SK-N-MC (cell line): Measurements from ENCODE around the gene GJA1.
A peak's percentile ranks its signal among the peaks of the same experiment; 100 is the strongest.
"Not testable (repeated sequence)": the region's sequence is repeated elsewhere in the genome, so short reads cannot be mapped to it uniquely, and the experiment has no call there.

Experiments used
- DNase-seq: peaks from one replicate; pipeline ENCODE4 v3.0.0-alpha.2; 2011; ENCODE audit warnings: low read depth, low spot score
- H3K27ac ChIP-seq: fragments of 200-600 bp; sonication (generic); 2 replicates; pipeline ENCODE4 v1.5.1; 2016; ENCODE audit warnings: mixed run types
- H3K36me3 ChIP-seq: fragments of 200-600 bp; sonication (generic); 2 replicates; pipeline ENCODE4 v1.6.1; 2017; ENCODE audit warnings: antibody characterized with exemption, low read length, mixed read lengths; ENCODE audit not compliant: insufficient read depth
- H3K4me3 ChIP-seq: fragments of 200-600 bp; sonication (generic); 2 replicates; pipeline ENCODE4 v1.5.1; 2016
- H3K9ac ChIP-seq: fragments of 200-600 bp; sonication (generic); 2 replicates; pipeline ENCODE4 v1.8.0; 2017; ENCODE audit warnings: mixed run types, mixed read lengths; ENCODE audit not compliant: insufficient read length
- H3K9me3 ChIP-seq: fragments of 200-600 bp; sonication (generic); 2 replicates; pipeline ENCODE4 v1.6.1; 2017; ENCODE audit warnings: low read depth, mild to moderate bottlenecking, antibody characterized with exemption, low read length, moderate library complexity, mixed read lengths
- EZH2 ChIP-seq: fragments of 200-600 bp; sonication (generic); IDR thresholded peaks from one replicate; pipeline ENCODE4 v1.6.1; 2017; ENCODE audit warnings: antibody characterized with exemption
- FOXP2 ChIP-seq: optimal IDR thresholded peaks from 2 replicates; pipeline ENCODE3; 2011; ENCODE audit warnings: mild to moderate bottlenecking, moderate library complexity; ENCODE audit not compliant: insufficient read depth; ENCODE audit errors: extremely low read length, control extremely low read depth
- POLR2AphosphoS5 ChIP-seq: IDR thresholded peaks from 2 replicates; pipeline ENCODE4 v1.6.1; 2012; ENCODE audit warnings: mild to moderate bottlenecking, low read depth, low read length, borderline replicate concordance

GJA1 gene

DNA sequence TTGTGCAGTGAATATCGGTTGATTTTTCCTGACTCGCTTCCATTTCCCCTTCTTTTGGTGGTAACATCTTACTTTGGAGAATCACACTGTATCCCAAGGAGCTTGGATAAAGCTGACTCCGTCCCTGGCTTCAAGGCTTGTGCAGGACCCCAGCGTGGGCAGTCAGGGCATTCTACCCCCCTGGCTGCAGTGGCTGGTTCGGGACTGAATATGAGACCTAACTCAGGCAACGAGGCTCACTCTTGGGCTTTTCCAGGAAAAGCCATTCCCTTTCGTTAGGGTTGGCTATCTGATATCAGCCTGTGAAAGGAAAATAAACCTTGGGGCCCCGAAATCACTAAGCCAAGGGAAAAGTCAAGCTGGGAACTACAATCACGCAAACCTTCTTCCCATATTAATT lies 30.1 kb upstream of the GJA1 start:
- Histone ChIP-seq H3K9me3 (no peaks in the 10 kb centered on the region), H3K9ac (no peak overlapping the region), H3K4me3 (no peak overlapping the region), H3K27ac (no peak overlapping the region), H3K36me3 (no peaks in the 10 kb centered on the region)
- no peak for TF ChIP-seq EZH2
- TF ChIP-seq POLR2AphosphoS5, result no peak
- no peak for TF ChIP-seq FOXP2
- DNase-seq, result no peak

DNA sequence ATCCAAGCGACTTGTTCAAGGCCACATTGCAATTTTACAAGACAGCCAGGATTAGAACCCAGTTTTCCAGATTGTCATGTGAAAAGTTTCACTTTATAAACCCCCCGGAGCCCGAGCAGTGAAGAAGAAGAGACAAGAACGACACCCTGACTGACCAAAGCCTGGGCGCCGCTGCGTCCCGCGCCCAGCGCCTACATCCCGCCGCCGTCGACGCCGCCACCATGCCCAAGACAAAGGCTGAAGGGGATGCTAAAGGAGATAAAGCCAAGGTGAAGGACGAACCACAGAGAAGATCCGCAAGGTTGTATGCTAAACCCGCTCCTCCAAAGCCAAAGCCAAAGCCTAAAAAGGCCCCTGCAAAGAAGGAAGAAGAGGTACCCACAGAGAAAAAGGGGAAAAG lies 27.1 kb upstream of the GJA1 start:
- TF ChIP-seq FOXP2 (no peak), EZH2 (no peak), POLR2AphosphoS5 (no peak)
- no peak for DNase-seq
- H3K27ac ChIP-seq, result no peak overlapping the region

DNA sequence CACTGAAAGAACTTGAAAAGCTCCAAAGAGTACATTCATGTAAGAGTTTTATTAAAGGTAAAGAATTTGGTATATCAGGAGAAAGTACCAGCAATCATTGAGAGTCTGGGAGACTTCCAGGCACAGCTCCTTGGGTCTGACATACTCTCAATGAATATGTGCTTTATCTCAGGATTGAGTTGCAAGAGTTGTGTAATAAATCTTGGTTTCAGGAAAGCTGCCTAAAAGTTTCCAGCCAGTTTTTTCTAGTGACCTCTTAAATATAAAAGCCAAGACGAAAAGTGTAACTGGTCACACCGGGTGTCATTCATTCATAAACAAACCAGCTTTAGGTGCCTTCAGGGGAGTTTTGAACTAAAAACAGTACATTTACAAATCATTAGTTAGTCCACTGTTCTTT lies 21.6 kb upstream of the GJA1 start:
- Histone ChIP-seq H3K4me3 (no peak overlapping the region), H3K27ac (no peak overlapping the region), H3K9ac (no peak overlapping the region), H3K36me3 (no peaks in the 10 kb centered on the region), H3K9me3 (no peaks in the 10 kb centered on the region)
- no peak for TF ChIP-seq POLR2AphosphoS5
- no peak for DNase-seq

More for the DNA sequence above, 27.1 kb upstream of the GJA1 start:
- H3K9ac ChIP-seq, result no peak overlapping the region
- no peaks in the 10 kb centered on the region for H3K9me3 ChIP-seq
- H3K36me3 ChIP-seq, result no peaks in the 10 kb centered on the region
- H3K4me3 ChIP-seq, result no peak overlapping the region

DNA sequence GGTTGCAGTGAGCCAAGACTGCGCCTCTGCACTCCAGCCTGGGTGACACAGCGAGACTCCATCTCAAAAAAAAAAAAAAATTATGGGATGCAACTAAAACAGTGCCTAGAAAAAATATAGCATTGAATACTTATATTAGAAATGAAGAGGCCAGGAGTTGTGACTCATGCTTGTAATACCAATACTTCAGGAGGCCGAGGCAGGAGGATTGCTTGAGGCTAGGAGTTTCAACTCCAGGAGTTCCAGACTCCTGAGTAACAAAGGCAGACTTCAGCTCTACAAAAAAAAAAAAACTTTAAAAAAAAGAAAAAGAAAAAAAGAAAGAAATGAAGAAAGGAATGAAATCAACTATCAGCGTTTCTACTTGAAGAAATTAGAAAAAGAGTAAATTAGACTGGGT lies 17.1 kb upstream of the GJA1 start:
- H3K27ac ChIP-seq, result no peak overlapping the region
- H3K4me3 ChIP-seq, result no peak overlapping the region
- no peaks in the 10 kb centered on the region for H3K9me3 ChIP-seq
- H3K9ac ChIP-seq, result no peak overlapping the region
- TF ChIP-seq POLR2AphosphoS5 (no peak), EZH2 (no peak), FOXP2 (no peak)
- no peaks in the 10 kb centered on the region for H3K36me3 ChIP-seq
- no peak for DNase-seq

DNA sequence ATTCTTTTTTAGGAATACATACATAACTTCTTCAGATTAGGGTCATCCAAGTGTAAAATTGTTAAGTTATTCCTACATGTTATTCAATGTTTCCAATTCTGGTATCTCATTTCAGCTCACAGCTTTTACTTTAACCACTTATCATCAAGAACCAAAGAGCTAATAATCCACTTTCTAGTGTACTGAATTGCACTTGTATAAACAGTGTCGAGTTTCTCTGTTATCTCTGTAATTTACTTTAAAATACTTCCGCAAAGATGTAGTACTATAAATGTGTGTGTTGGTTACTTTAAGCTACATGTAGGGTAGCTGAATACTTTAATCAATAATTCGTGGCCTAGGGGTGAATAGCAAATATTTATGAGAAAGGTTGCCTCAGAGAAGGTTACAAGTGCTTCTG lies 8.8 kb upstream of the GJA1 start:
- Histone ChIP-seq H3K9ac (no peak overlapping the region), H3K4me3 (no peak overlapping the region), H3K9me3 (no peaks in the 10 kb centered on the region), H3K27ac (no peak overlapping the region), H3K36me3 (no peaks in the 10 kb centered on the region)
- no peak for DNase-seq
- TF ChIP-seq EZH2, result no peak
- no peak for TF ChIP-seq POLR2AphosphoS5
- no peak for TF ChIP-seq FOXP2

DNA sequence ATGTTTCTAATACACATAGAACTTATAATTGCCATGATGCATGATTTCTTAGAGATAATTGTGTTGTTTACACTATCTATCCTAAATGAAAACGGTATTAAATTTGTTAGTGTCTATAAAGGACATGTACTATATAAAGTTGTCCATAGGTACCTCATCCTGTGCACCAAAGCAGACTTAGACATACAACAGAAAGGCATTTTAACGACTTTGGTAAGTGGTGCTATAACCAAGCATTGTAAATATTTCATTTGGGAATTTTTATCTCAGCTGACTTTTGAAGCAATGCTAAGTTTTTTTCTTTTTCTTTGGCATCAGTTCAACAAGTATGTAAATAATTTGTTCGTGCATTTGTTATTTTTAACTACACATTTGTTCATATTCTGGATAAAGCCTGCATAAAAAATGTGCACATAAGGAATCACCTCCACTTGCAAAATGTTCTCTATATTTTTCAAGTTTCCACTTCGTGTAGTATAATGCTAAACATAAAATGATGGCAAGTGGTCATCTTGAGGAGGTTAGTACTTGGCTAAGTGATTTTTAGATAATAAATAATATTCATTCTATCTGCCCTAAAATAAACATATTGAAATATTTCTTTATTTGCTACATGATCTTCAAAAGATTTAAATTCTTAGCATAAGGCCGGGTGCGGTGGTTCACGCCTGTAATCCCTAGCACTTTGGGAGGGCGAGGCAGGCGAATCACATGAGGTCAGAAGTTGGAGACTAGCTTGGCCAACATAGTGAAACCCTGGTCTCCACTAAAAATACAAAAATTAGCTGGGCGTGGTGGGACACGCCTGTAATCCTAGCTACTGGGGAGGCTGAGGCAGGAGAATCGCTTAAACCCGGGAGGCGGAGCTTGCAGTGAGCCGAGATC lies 6.3 kb upstream of the GJA1 start:
- no peak for DNase-seq
- peak overlapping the region; percentile 57; the same call in 1 of the 2 replicates for H3K27ac ChIP-seq
- no peaks in the 10 kb centered on the region for H3K36me3 ChIP-seq
- H3K4me3 ChIP-seq, result peak overlapping the region; percentile 37; the same call in 1 of the 2 replicates
- no peak for TF ChIP-seq FOXP2
- no peak for TF ChIP-seq POLR2AphosphoS5
- TF ChIP-seq EZH2, result no peak
- H3K9me3 ChIP-seq, result no peaks in the 10 kb centered on the region
- peak overlapping the region; percentile 20 for H3K9ac ChIP-seq

DNA sequence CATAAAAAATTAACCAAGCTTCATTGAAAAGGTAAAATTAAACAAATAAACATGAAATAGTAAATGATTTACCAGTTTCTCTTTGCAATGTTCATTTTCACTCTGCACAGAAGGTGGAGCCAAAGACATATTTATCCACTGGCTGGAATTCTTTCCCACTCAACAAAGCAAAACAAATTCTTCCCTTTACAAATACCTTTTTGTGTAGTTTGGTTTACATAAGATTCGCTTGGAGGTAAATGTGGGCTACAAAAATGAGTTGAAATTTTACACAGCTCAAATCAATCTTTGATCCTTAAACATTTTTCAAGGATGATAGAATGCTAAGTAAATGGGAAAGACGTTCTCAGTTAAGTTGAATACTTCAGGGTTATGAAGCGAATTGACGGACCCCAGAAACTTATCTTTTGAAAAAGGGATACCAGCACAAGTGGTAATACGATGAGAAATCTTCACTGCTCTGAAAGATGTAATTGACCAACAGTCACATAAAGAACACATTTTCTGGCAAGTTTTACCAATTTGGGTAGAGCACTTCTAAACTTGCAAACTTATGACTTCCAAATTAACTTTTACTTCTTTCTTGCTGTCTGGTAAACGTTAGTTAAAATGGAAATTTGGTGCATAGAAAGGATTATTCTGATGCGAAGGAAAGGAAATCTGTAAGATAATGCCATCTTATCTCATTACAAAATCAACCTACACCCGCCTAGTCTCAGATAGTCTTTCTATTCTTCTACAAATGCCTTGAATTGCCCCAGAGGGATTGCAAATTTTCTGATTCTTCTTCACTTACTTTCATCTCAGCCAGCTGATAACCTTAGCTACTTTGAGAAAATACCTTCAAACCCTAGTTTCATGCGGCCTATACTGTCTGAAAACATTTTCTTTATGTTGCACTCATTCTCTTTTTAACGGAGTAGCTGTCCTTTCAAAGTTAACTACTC lies 4.7 kb upstream of the GJA1 start:
- TF ChIP-seq EZH2 (no peak), POLR2AphosphoS5 (no peak), FOXP2 (no peak)
- peak; percentile 68 for DNase-seq
- Histone ChIP-seq H3K9me3 (no peaks in the 10 kb centered on the region), H3K9ac (peak overlapping the region; percentile 1), H3K36me3 (no peaks in the 10 kb centered on the region), H3K4me3 (peak overlapping the region; percentile 26), H3K27ac (peak overlapping the region; percentile 22; the same call in 1 of the 2 replicates)

DNA sequence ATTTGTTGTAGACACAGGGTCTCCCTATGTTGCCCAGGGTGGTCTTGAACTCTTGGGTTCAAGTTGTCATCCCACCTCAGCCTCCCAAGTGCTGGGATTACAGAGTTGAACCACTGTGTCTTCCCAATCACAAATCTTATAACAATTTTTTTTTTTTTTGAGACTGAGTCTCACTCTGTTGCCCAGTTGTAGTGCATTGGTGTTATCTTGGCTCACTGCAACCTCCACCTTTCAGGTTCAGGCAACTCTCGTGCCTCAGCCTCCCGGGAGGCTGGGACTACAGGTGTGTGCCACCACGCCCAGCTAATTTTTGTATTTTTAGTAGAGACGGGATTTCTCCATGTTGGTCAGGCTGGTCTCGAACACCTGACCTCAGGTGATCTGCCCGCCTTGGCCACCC lies 3.7 kb upstream of the GJA1 start:
- not testable (repeated sequence) for H3K4me3 ChIP-seq, H3K9ac ChIP-seq, DNase-seq, H3K36me3 ChIP-seq, H3K9me3 ChIP-seq, H3K27ac ChIP-seq
